Measurements from ENCODE around the gene SERPINA7.

DNA sequence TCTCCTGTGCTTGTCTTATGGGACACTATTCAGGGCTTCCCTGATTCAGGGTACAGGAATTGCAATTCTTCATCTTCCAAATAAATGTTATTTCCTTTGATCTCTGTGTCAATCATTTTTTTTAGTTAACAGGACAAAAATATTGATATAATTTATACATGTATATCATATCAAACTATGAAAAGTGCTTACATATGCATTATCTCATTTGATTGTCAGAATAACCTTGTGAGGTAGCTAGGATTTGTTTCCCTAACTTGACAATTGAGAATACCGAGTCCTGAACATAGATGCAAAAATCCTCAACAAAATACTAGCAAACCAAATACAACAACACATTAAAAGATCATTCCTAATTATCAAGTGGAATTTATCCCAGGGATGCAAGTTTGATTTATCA, 11.5 kb upstream of the SERPINA7 start:
- TF ChIP-seq POLR2A (IDR thresholded peaks at IDR 0.05) (no peak), CTCF (IDR thresholded peaks at IDR 0.05) (no peak), EP300 (IDR thresholded peaks at IDR 0.05) (no peak)
